ENCODE results near the gene SPRTN.
A peak's percentile ranks its signal among the peaks of the same experiment; 100 is the strongest.

DNA sequence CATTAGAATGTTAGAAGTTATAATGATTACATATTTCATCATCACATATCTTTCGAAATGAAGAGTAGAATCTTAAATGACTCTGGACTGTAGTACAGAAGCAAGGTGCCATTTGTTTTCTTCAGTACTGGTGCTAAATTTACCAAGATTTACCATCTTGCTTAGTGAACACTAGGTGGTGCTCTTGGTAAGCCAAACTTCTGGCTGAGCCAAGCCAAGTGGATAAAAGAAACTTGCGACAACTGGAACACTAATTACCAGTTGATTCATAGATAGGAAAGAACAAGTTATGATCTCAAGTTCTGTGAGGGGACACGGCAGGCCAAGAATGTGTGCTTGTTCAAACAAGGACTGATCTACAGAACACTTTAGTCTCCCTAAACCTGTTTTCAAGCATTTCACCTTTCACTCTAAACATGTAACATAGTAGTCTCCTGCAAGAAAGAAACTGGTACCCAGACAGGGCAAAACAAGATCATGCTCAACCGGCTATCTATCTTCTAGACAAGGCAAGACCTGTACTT is 19.8 kb downstream of the SPRTN start:
- TF ChIP-seq, protein P1, sequence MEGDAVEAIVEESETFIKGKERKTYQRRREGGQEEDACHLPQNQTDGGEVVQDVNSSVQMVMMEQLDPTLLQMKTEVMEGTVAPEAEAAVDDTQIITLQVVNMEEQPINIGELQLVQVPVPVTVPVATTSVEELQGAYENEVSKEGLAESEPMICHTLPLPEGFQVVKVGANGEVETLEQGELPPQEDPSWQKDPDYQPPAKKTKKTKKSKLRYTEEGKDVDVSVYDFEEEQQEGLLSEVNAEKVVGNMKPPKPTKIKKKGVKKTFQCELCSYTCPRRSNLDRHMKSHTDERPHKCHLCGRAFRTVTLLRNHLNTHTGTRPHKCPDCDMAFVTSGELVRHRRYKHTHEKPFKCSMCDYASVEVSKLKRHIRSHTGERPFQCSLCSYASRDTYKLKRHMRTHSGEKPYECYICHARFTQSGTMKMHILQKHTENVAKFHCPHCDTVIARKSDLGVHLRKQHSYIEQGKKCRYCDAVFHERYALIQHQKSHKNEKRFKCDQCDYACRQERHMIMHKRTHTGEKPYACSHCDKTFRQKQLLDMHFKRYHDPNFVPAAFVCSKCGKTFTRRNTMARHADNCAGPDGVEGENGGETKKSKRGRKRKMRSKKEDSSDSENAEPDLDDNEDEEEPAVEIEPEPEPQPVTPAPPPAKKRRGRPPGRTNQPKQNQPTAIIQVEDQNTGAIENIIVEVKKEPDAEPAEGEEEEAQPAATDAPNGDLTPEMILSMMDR (IDR thresholded peaks at IDR 0.05): peak; percentile 61 to 91 (median 82)
- no peak for TF ChIP-seq POLR2A (IDR thresholded peaks at IDR 0.05)
